MCF 10A (cell line): ENCODE data around the gene SLMAP. TPM values are rescaled to one million over a fixed set of nuclear protein-coding genes. Genes with fewer than 3 reads are reported as not detected.

Experiments
- BruUV-seq: library from RNA; stranded (reverse); fragments of 400-500 nt; replicated peaks from 2 replicates; lab custom pipeline; 2021; lab: Mats Ljungman, UMichigan
- CTCF ChIA-PET: fragments of 300-600 bp; sonication (Branson Sonifier 250); formaldehyde crosslinking; extraction: SDS; loops from one replicate; lab custom pipeline; 2021; ENCODE audit warnings: antibody characterized with exemption, inconsistent platforms; lab: Yijun Ruan, JAX
- POLR2A ChIA-PET: fragments of 300-600, 350-650 bp; sonication (Branson Sonifier 250); formaldehyde crosslinking; extraction: SDS; loops from one replicate; lab custom pipeline; 2020; ENCODE audit warnings: antibody characterized with exemption, inconsistent platforms; lab: Yijun Ruan, JAX
- DNase-seq: peaks from one replicate; pipeline ENCODE4 v3.0.0-alpha.2; 2018; ENCODE audit not compliant: unreplicated experiment
- H3K27ac Mint-ChIP-seq: one replicate; pipeline ENCODE4 v1.8.0; 2022; ENCODE audit warnings: mild to moderate bottlenecking, low read depth, mixed read lengths; ENCODE audit not compliant: unreplicated experiment
- H3K27me3 Mint-ChIP-seq: one replicate; pipeline ENCODE4 v1.8.0; 2022; ENCODE audit warnings: mixed read lengths; ENCODE audit not compliant: insufficient read depth, unreplicated experiment
- H3K36me3 Mint-ChIP-seq: one replicate; pipeline ENCODE4 v1.8.0; 2022; ENCODE audit warnings: mild to moderate bottlenecking, moderate library complexity, mixed read lengths; ENCODE audit not compliant: insufficient read depth, unreplicated experiment
- H3K4me1 Mint-ChIP-seq: one replicate; pipeline ENCODE4 v1.8.0; 2022; ENCODE audit warnings: mixed read lengths; ENCODE audit not compliant: insufficient read depth, unreplicated experiment
- H3K4me3 Mint-ChIP-seq: one replicate; pipeline ENCODE4 v1.8.0; 2022; ENCODE audit warnings: mild to moderate bottlenecking, moderate library complexity, mixed read lengths; ENCODE audit not compliant: unreplicated experiment
- H3K9me3 Mint-ChIP-seq: one replicate; pipeline ENCODE4 v1.8.0; 2022; ENCODE audit warnings: mixed read lengths; ENCODE audit not compliant: unreplicated experiment
- intact Hi-C: fragments of 100-400 bp; cut with micrococcal nuclease; formaldehyde crosslinking; loops from 2 replicates; pipeline ENCODE4 v1.14.1; 2022
- total RNA-seq: library from RNA; stranded (reverse); gene quantifications from 2 replicates; pipeline ENCODE4 v1.2.3, GENCODE V29; 2022
- TF ChIP-seq, protein P1 (sequence below): fragments of 200-600 bp; IDR thresholded peaks from one replicate; pipeline ENCODE4 v1.8.0; 2022; ENCODE audit warnings: antibody characterized with exemption, mild to moderate bottlenecking; ENCODE audit not compliant: unreplicated experiment

The SLMAP gene
- total RNA-seq, 1 experiment from 2014 or later, result 77.9 TPM

GRCh38 chr3:57726397-57726796 is 29.7 kb upstream of the SLMAP start:
- Mint-ChIP-seq H3K9me3 (no peaks in the 10 kb centered on the region), H3K36me3 (no peaks in the 10 kb centered on the region), H3K27me3 (no peaks in the 10 kb centered on the region), H3K27ac (no peak overlapping the region), H3K4me1 (no peaks in the 10 kb centered on the region), H3K4me3 (no peak overlapping the region)
- POLR2A ChIA-PET, result no interaction called here
- intact Hi-C loops, result no loop called here
- BruUV-seq, result no TSS peak
- no peak for DNase-seq
- TF ChIP-seq, protein P1, sequence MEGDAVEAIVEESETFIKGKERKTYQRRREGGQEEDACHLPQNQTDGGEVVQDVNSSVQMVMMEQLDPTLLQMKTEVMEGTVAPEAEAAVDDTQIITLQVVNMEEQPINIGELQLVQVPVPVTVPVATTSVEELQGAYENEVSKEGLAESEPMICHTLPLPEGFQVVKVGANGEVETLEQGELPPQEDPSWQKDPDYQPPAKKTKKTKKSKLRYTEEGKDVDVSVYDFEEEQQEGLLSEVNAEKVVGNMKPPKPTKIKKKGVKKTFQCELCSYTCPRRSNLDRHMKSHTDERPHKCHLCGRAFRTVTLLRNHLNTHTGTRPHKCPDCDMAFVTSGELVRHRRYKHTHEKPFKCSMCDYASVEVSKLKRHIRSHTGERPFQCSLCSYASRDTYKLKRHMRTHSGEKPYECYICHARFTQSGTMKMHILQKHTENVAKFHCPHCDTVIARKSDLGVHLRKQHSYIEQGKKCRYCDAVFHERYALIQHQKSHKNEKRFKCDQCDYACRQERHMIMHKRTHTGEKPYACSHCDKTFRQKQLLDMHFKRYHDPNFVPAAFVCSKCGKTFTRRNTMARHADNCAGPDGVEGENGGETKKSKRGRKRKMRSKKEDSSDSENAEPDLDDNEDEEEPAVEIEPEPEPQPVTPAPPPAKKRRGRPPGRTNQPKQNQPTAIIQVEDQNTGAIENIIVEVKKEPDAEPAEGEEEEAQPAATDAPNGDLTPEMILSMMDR, result no peak
- CTCF ChIA-PET, result no interaction called here

- no peaks in the 10 kb centered on the region for H3K27me3 Mint-ChIP-seq
- POLR2A ChIA-PET, result no interaction called here
- DNase-seq, result no peak
These were observed 29.0 kb upstream of the SLMAP start for GRCh38 chr3:57727106-57727505.

DNA sequence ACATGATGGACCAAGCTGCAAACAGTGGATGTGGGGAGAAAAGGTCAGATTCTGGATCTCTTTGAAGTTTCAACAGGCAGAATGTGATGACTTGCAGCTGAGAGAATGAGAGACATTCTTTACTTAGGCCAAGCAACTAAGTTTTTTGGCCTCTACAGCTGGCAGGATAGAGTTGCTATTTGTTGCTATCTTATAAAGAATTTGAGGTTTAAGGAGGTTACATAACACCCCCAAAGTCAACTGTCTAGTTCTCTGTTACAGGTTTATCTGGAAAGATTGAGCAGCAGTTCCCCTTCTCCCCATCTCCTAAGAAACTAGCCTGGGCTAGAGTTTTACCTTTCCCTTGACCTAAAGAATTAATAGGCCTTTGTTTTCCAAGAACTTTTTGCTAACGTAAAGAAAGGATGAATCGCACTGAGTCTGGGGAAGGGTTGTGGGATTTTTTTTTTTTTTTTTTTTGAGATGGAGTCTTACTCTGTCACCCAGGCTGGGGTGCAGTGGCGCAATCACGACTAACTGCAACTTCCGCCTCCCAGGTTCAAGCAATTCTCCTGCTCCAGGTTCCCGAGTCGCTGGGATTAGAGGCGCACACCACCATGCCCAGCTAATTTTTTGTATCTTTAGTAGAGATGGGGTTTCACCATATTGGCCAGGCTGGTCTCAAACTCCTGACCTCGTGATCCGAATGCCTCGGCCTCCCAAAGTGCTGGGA is 26.6 kb upstream of the SLMAP start:
- TF ChIP-seq, protein P1, result no peak
- ChIA-PET CTCF (interaction anchor here (0.6 kb wide), 2 partner anchors 14 to 328 kb away, joined by 3 to 5 read pairs; no protein-coding TSS in a partner anchor), POLR2A (no interaction called here)
- H3K4me3 Mint-ChIP-seq, result no peak overlapping the region
- no peaks in the 10 kb centered on the region for H3K27me3 Mint-ChIP-seq
- no peak for DNase-seq
- no peaks in the 10 kb centered on the region for H3K9me3 Mint-ChIP-seq
- intact Hi-C loops, result no loop called here
- H3K4me1 Mint-ChIP-seq, result no peaks in the 10 kb centered on the region
- no TSS peak for BruUV-seq
- no peak overlapping the region for H3K27ac Mint-ChIP-seq
- no peaks in the 10 kb centered on the region for H3K36me3 Mint-ChIP-seq

More at GRCh38 chr3:57727106-57727505, 29.0 kb upstream of the SLMAP start:
- Mint-ChIP-seq H3K4me1 (no peaks in the 10 kb centered on the region), H3K4me3 (no peak overlapping the region), H3K9me3 (no peaks in the 10 kb centered on the region), H3K36me3 (no peaks in the 10 kb centered on the region), H3K27ac (no peak overlapping the region)
- TF ChIP-seq, protein P1, result no peak
- BruUV-seq, result no TSS peak
- CTCF ChIA-PET, result no interaction called here
- intact Hi-C loops, result no loop called here

- DNase-seq, result no peak
- BruUV-seq, result no TSS peak
- Mint-ChIP-seq H3K36me3 (no peaks in the 10 kb centered on the region), H3K27ac (no peak overlapping the region), H3K4me1 (peaks cover 4% of the 10 kb centered on the region), H3K9me3 (no peaks in the 10 kb centered on the region), H3K4me3 (no peak overlapping the region), H3K27me3 (no peaks in the 10 kb centered on the region)
- CTCF ChIA-PET, result no interaction called here
- POLR2A ChIA-PET, result no interaction called here
- intact Hi-C loops, result no loop called here
- TF ChIP-seq, protein P1, result no peak
These were observed 25.4 kb upstream of the SLMAP start for GRCh38 chr3:57730682-57731081.
